Measurements from ENCODE around the gene S100A9. TPM values are rescaled to one million over a fixed set of nuclear protein-coding genes. Genes with fewer than 3 reads are reported as not detected.

Gene S100A9
- total and polyA plus RNA-seq, 2 of the 8 experiments (the other 6 are each of a cell fraction or from before 2014, with no cell fraction given): not detected

- no peak overlapping the region for H3K56ac ChIP-seq (replicated peaks; ENCODE audit: insufficient read length, low read depth, low read length)
- H3K79me1 ChIP-seq (ENCODE audit: low read depth, low read length): no peaks in the 10 kb centered on the region
- H3K9me3 ChIP-seq (ENCODE audit: insufficient read depth in 2 of 2, low read depth in 1 of 2, low read length in 1 of 2): peaks cover 2 to 3% of the 10 kb centered on the region in 2 experiments; a peak in 1 of 4 replicates
- no peaks in the 10 kb centered on the region for H3K36me3 ChIP-seq (ENCODE audit: control insufficient read depth in 2 of 4, insufficient read depth in 4 of 4, low read length in 3 of 4)
- no peaks in the 10 kb centered on the region for H4K20me1 ChIP-seq (replicated peaks in 1 of 2; ENCODE audit: control insufficient read depth in 1 of 2, insufficient read depth in 2 of 2, low read length in 2 of 2)
- ChIA-PET CTCF (ENCODE audit: partially characterized antibody) (interaction anchor here (0.8 to 4.7 kb wide), 13 partner anchors 10 to 164 kb away, joined by 3 to 50 read pairs (median 4); partner anchors contain the start of gene S100A9), POLR2A (ENCODE audit: partially characterized antibody) (no interaction called here)
- no peak overlapping the region for H4K91ac ChIP-seq (replicated peaks; ENCODE audit: insufficient read length, low read length)
- 50% methylated on average over 15 of the region's 15 CpGs; no CpG with 5 or more reads in 1 of the 2 experiments for WGBS, 2 experiments (ENCODE audit: extremely low coverage in 1 of 2, insufficient coverage in 1 of 2, insufficient read length in 1 of 2, insufficient replicate concordance in 2 of 2, low coverage in 1 of 2, low lambda C conversion rate in 2 of 2, missing lambda C conversion rate in 1 of 2)
- no peaks in the 10 kb centered on the region; a peak in 1 of 7 replicates for H3K4me1 ChIP-seq (replicated peaks in 1 of 4; ENCODE audit: control insufficient read depth in 3 of 4, insufficient read depth in 4 of 4, low read length in 3 of 4)
- H2BK15ac ChIP-seq (ENCODE audit: low read length): no peak overlapping the region
- peaks cover 0 to 11% (median 8%) of the 10 kb centered on the region in 4 experiments; a peak in 6 of 7 replicates for H3K27me3 ChIP-seq (replicated peaks in 1 of 4; ENCODE audit: control insufficient read depth in 3 of 4, extremely low read depth in 1 of 4, insufficient read depth in 3 of 4, low read length in 3 of 4)
- no peak overlapping the region for H3K4ac ChIP-seq (replicated peaks; ENCODE audit: insufficient read length, low read depth, low read length)
- no peak overlapping the region for H2AK5ac ChIP-seq (ENCODE audit: low read depth, low read length)
- no peak overlapping the region for H3K18ac ChIP-seq (ENCODE audit: extremely low read depth, low read length)
- no peak overlapping the region for H2AFZ ChIP-seq (ENCODE audit: low read length)
- no peak overlapping the region for H3K9ac ChIP-seq (replicated peaks in 1 of 4; ENCODE audit: extremely low read depth in 1 of 4, low read depth in 3 of 4, low read length in 3 of 4)
- H3K27ac ChIP-seq (ENCODE audit: low read depth, low read length): no peak overlapping the region
- no peak overlapping the region for H3K23ac ChIP-seq (ENCODE audit: insufficient read length)
- no peak overlapping the region for H4K5ac ChIP-seq (ENCODE audit: insufficient read length, low read depth, low read length)
- H2BK20ac ChIP-seq (ENCODE audit: low read length): no peak overlapping the region
- H4K8ac ChIP-seq (ENCODE audit: extremely low read depth, insufficient read depth, low read length): no peak overlapping the region
- FAIRE-seq (no peak), DNase-seq (ENCODE audit: low read depth in 1 of 2, low spot score in 2 of 2) (peak; percentile 19 to 86)
- no peaks in the 10 kb centered on the region; the same call in 1 of the 2 replicates for H3K23me2 ChIP-seq (ENCODE audit: low read depth, low read length)
- H2BK12ac ChIP-seq (ENCODE audit: low read depth, low read length): no peak overlapping the region
- no peak overlapping the region for H3K4me3 ChIP-seq (ENCODE audit: extremely low read depth in 1 of 4, insufficient read depth in 2 of 4, low read depth in 3 of 4, low read length in 4 of 4)
- no peaks in the 10 kb centered on the region for H3K79me2 ChIP-seq (ENCODE audit: control insufficient read depth in 1 of 2, insufficient read depth in 2 of 2, low read length in 2 of 2)
- H2BK120ac ChIP-seq (replicated peaks; ENCODE audit: low read depth, low read length): no peak overlapping the region
- no peak overlapping the region for H3K4me2 ChIP-seq (ENCODE audit: insufficient read depth in 1 of 2, low read depth in 2 of 2, low read length in 2 of 2)
- H3K14ac ChIP-seq (ENCODE audit: insufficient read length): no peak overlapping the region
- no peak overlapping the region for H2BK5ac ChIP-seq (ENCODE audit: low read depth, low read length)
- TF ChIP-seq SIX5 (IDR thresholded peaks at IDR 0.05; ENCODE audit: low read depth, low read length) (no peak), NRF1 (IDR thresholded peaks at IDR 0.05; ENCODE audit: low read depth, low read length) (no peak), TCF12 (IDR thresholded peaks at IDR 0.05; ENCODE audit: low read depth, low read length) (0 out of 2 replicates have a peak, but pooled peaks have one; percentile 21), CREB1 (IDR thresholded peaks at IDR 0.05) (no peak), TBP (IDR thresholded peaks at IDR 0.05; ENCODE audit: low read depth, low read length) (no peak), ATF2 (IDR thresholded peaks at IDR 0.05; ENCODE audit: low read length) (no peak), MAFK (IDR thresholded peaks at IDR 0.05; ENCODE audit: low read depth, low read length) (no peak), ZNF274 (IDR thresholded peaks at IDR 0.05; ENCODE audit: borderline replicate concordance, extremely low read depth, low read length) (no peak), CHD1 (IDR thresholded peaks at IDR 0.05; ENCODE audit: low read depth, low read length) (no peak), HDAC2 (IDR thresholded peaks at IDR 0.05; ENCODE audit: borderline replicate concordance in 1 of 2, low read depth in 2 of 2, low read length in 2 of 2) (peak in 1 of 2 experiments; percentile 93; a peak in 1 of 4 replicates), CBX5 (IDR thresholded peaks at IDR 0.05; ENCODE audit: low read depth, low read length) (no peak), PHF8 (conservative IDR thresholded peaks at IDR 0.05; ENCODE audit: low read depth, low read length) (no peak), MAX (IDR thresholded peaks at IDR 0.05) (peak; percentile 99)
These were observed 47.1 kb downstream of the S100A9 start for GRCh38 chr1:153404768-153405167.
